Globus pallidus (tissue), 1 donor: ENCODE measurements around the gene ZNF808.

Source experiments
- DNase-seq: peaks from one replicate; pipeline ENCODE4 v3.0.0-alpha.2; 2015; ENCODE audit warnings: low spot score

Gene ZNF808

GRCh38 chr19:52599241-52599640, 71.8 kb downstream of the ZNF808 start:
- DNase-seq, result no peak

DNA sequence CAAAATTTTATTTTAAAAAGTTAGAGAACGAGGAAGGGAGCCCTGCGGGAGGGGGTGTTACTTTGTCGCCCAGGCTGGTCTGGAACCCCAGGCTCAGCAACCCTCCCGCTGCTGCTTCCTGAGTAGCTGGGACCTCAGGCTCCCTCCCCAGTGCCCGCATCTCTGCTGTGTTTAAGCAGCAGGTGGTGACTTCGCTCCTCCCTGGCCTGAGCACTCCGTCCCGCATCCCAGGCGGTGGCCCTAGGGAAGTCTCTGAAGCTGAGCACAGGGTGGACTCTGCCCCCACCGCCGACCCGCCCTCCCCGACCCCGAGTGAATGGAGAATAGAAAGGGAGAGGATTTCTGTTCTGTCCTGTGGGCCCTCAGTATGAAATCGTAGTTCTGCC, 73.2 kb downstream of the ZNF808 start:
- DNase-seq, result no peak

- peak; percentile 81 for DNase-seq
Observed at GRCh38 chr19:52601025-52601973, 73.8 kb downstream of the ZNF808 start.

DNA sequence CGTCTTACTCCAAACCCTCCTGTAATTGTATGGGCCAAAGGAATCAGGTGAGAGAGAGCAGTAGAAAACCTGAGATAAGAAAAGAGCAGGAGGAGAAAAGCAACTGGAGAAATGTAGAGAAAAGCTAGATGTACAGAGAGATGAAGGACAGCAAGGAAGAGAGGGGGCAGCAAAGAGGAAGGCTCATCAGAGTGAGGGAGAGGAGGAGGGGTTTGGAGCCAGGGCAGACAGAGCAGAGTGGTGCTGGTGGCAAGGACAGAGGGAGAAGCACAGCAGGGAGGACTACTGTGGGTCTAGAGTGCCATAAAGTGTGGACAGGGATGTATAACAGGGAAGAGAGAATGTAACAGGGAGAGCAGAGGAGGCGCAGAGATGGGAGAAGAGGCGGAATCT, 74.5 kb downstream of the ZNF808 start:
- DNase-seq, result peak; percentile 25

- DNase-seq, result no peak
Observed at GRCh38 chr19:52602941-52603340, 75.5 kb downstream of the ZNF808 start.

DNA sequence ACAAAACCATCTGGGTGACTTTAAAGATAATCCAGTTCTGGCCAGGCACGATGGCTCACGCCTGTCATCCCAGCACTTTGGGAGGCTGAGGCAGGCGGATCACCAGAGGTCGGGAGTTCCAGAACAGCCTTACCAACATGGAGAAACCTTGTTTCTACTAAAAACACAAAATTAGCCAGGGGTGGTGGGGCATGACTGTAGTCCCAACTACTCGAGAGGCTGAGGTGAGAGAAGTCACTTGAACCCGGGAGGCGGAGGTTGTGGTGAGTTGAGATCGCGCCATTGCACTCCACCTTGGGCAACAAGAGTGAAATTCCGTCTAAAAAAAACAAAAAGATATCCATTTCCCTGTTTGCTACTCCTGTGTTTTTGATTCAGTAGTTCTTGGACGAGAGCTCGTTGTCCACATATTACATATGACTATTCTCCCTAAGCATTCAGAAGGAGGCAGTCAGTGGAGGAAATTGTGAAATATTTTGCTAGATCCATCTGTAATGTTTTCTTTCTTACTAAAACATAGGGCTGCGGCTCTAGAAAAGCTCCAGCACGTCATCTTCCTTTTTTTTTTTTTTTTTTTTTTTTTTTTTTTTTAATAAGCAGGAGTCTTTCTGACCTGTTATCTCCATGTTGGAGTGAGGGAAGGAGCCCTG, 76.2 kb downstream of the ZNF808 start:
- no peak for DNase-seq
